K562 (cell line): Measurements from ENCODE around the gene FKBP15. TPM values are rescaled to one million over a fixed set of nuclear protein-coding genes. Genes with fewer than 3 reads are reported as not detected.

Source experiments
- ATAC-seq: fragments of 200-7000 bp; cut with Tn5 transposase; 3 replicates; pipeline ENCODE4 v1.9.1; 2020; ENCODE audit warnings: moderate library complexity
- BruUV-seq: library from RNA; stranded (reverse); fragments of 400-500 nt; replicated peaks from 2 replicates; lab custom pipeline; 2021; lab: Mats Ljungman, UMichigan
- CTCF ChIA-PET: fragments of 300-600 bp; formaldehyde crosslinking; extraction: SDS; loops from one replicate; lab custom pipeline; 2021; ENCODE audit warnings: low intra/inter-chr PET ratio; lab: Yijun Ruan, JAX
- POLR2A ChIA-PET: fragments of 300-600, 350-650 bp; sonication (Branson Sonifier 250); formaldehyde crosslinking; extraction: SDS; loops from one replicate; lab custom pipeline; 2021; ENCODE audit warnings: antibody characterized with exemption, inconsistent platforms; lab: Yijun Ruan, JAX
- DNase-seq, 4 experiments: peaks; one replicate each; pipeline versions ENCODE4 v3.0.0 to v3.0.0-alpha.2; 2011 to 2018; ENCODE audit warnings: low spot score in 3 of 4, mixed read lengths in 3 of 4; ENCODE audit errors: extremely low read depth in 1 of 4
- FAIRE-seq: peaks from 2 replicates; lab custom pipeline; 2011; peaks lifted over from hg19 to GRCh38; lab: Jason Lieb, UNC
- H2AFZ ChIP-seq: 2 replicates; pipeline ENCODE4 v1.6.0; 2011; ENCODE audit warnings: low read depth, low read length, control low read depth, inconsistent platforms
- H3K27ac ChIP-seq: fragments of 200-600 bp; 3 replicates; pipeline ENCODE4 v1.8.0; 2011; ENCODE audit warnings: low read depth, mild to moderate bottlenecking, control low read depth, inconsistent platforms, low read length, moderate library complexity, mixed read lengths; ENCODE audit errors: extremely low read depth
- H3K27me3 ChIP-seq, 2 experiments: fragments of 300-600 bp in 1 of 2; 2 replicates in 1 of 2; 3 replicates in 1 of 2; pipeline versions ENCODE4 v1.6.0 to v1.8.0; 2011; ENCODE audit warnings: inconsistent platforms in 2 of 2, low read length in 2 of 2, mild to moderate bottlenecking in 1 of 2, mixed read lengths in 1 of 2, moderate library complexity in 1 of 2; ENCODE audit not compliant: control insufficient read depth in 2 of 2, insufficient read depth in 2 of 2
- H3K36me3 ChIP-seq: fragments of 300-600 bp; 3 replicates; pipeline ENCODE4 v1.8.0; 2011; ENCODE audit warnings: mild to moderate bottlenecking, low read length, inconsistent platforms; ENCODE audit not compliant: control insufficient read depth, insufficient read depth
- H3K4me1 ChIP-seq, 2 experiments: fragments of 200-600 bp in 1 of 2; replicated peaks in 1 of 2; 2 replicates in 1 of 2; 3 replicates in 1 of 2; pipeline versions ENCODE4 v1.5.1 to v1.8.0; 2011; ENCODE audit warnings: inconsistent platforms in 2 of 2, low read length in 2 of 2, mild to moderate bottlenecking in 1 of 2, mixed read lengths in 1 of 2, moderate library complexity in 1 of 2; ENCODE audit not compliant: control insufficient read depth in 2 of 2, insufficient read depth in 2 of 2
- H3K4me2 ChIP-seq: 2 replicates; pipeline ENCODE4 v1.6.1; 2011; ENCODE audit warnings: low read length, control low read depth, inconsistent platforms, mixed read lengths; ENCODE audit not compliant: insufficient read depth
- H3K4me3 ChIP-seq: fragments of 200-600 bp; sonication (generic), shearing (Covaris generic); 2 replicates; pipeline ENCODE4 v1.5.1; 2016; ENCODE audit warnings: control low read depth, inconsistent platforms
- H3K79me2 ChIP-seq: fragments of 200-600 bp; 3 replicates; pipeline ENCODE4 v1.8.0; 2011; ENCODE audit warnings: low read length, inconsistent platforms; ENCODE audit not compliant: control insufficient read depth, insufficient read depth
- H3K9ac ChIP-seq, 2 experiments: 2 replicates each; pipeline versions ENCODE4 v1.6.0 to v1.6.1; 2011; ENCODE audit warnings: low read depth in 2 of 2, low read length in 2 of 2, control low read depth in 1 of 2, inconsistent platforms in 1 of 2, mild to moderate bottlenecking in 1 of 2, mixed read lengths in 1 of 2; ENCODE audit not compliant: insufficient read depth in 1 of 2
- H3K9me1 ChIP-seq: one replicate; pipeline ENCODE4 v1.6.0; 2011; ENCODE audit warnings: inconsistent platforms, mild to moderate bottlenecking, low read length, moderate library complexity; ENCODE audit not compliant: control insufficient read depth, insufficient read depth
- H3K9me3 ChIP-seq: replicated peaks from 2 replicates; pipeline ENCODE4 v1.5.1; 2011; ENCODE audit warnings: low read depth, low read length, inconsistent platforms; ENCODE audit not compliant: control insufficient read depth, insufficient read depth
- H4K20me1 ChIP-seq: replicated peaks from 2 replicates; pipeline ENCODE4 v1.6.1; 2011; ENCODE audit warnings: low read length, inconsistent platforms, mixed read lengths; ENCODE audit not compliant: control insufficient read depth, insufficient read depth
- CREM ChIP-seq: IDR thresholded peaks from 2 replicates; pipeline ENCODE4 v1.6.1; 2014; ENCODE audit warnings: antibody characterized with exemption, low read depth
- EP300 ChIP-seq: IDR thresholded peaks from 2 replicates; pipeline ENCODE4 v1.6.1; 2012; ENCODE audit warnings: low read length, improper control_type of control experiment
- JUND ChIP-seq, 2 experiments: IDR thresholded peaks; 2 replicates in 1 of 2; 3 replicates in 1 of 2; pipeline ENCODE4 v1.6.1; 2011; ENCODE audit warnings: borderline replicate concordance in 2 of 2, low read depth in 2 of 2, low read length in 2 of 2, improper control_type of control experiment in 1 of 2, missing biosample characterization in 1 of 2, missing genetic modification characterization in 1 of 2, missing genetic modification reagents in 1 of 2
- NCOA2 ChIP-seq, 2 experiments: fragments of 450-650 bp; IDR thresholded peaks; 2 replicates each; pipeline ENCODE4 v1.6.1; 2018; ENCODE audit warnings: mild to moderate bottlenecking in 2 of 2, moderate library complexity in 1 of 2; ENCODE audit not compliant: partially characterized antibody in 2 of 2
- POLR2B ChIP-seq: fragments of 450-650 bp; IDR thresholded peaks from 2 replicates; pipeline ENCODE4 v1.6.1; 2018; ENCODE audit warnings: low read depth; ENCODE audit not compliant: partially characterized antibody
- SMAD4 ChIP-seq: fragments of 250-450 bp; sonication (Bioruptor Pico); conservative IDR thresholded peaks from 2 replicates; pipeline ENCODE4 v1.8.0; 2021; ENCODE audit warnings: inconsistent platforms, mild to moderate bottlenecking, moderate library complexity
- TBP ChIP-seq: optimal IDR thresholded peaks from 2 replicates; pipeline ENCODE3; 2011; ENCODE audit warnings: low read depth, low read length, improper control_type of control experiment
- WGBS: fragments of 100-300 bp; shearing (Covaris generic); methylation state at CpG from one replicate; pipeline ENCODE4 v1.1.6; 2016; ENCODE audit warnings: low coverage, mixed read lengths; ENCODE audit not compliant: insufficient coverage; ENCODE audit errors: missing lambda C conversion rate; 5-methylcytosine and 5-hydroxymethylcytosine counted together
- in situ Hi-C: fragments of 300-500 bp; cut with MboI; formaldehyde crosslinking; loops from 4 replicates; pipeline ENCODE4 v1.15.0; 2018; ENCODE audit warnings: inconsistent platforms, mixed read lengths
- intact Hi-C: fragments of 100-400 bp; cut with micrococcal nuclease; formaldehyde crosslinking; loops from 2 replicates; pipeline ENCODE4 v1.14.2; 2022
- polyA plus RNA-seq, 8 experiments: library from polyadenylated mRNA; depleted of rRNA in 4 of 8; stranded (reverse) in 5 of 8; unstranded in 3 of 8; fragments of >200 nt; fragmentation: Nextera tagmentation in 2 of 8; fragmentation: Illumina TruSeq in 1 of 8; extraction: Ambion mirVana in 2 of 8; extraction: Trizol in 1 of 8; gene quantifications; 2 replicates each; pipeline versions ENCODE4 v1.2.1 to v1.2.3, GENCODE V29; 2011 to 2014; ENCODE audit warnings: inconsistent platforms in 1 of 8, missing spikeins in 1 of 8
- total RNA-seq, 7 experiments: library from RNA; depleted of rRNA in 6 of 7; stranded (reverse); fragments of >200 nt in 6 of 7; fragmentation: Illumina TruSeq in 2 of 7; extraction: Trizol in 2 of 7; gene quantifications; 2 replicates each; pipeline versions ENCODE4 v1.2.1 to v1.2.3, GENCODE V29; 2011 to 2021; ENCODE audit warnings: low replicate concordance in 1 of 7
- TF ChIP-seq, protein P1 (sequence below), 2 experiments: fragments of 450-650 bp in 1 of 2; sonication (generic) in 1 of 2; formaldehyde crosslinking in 1 of 2; IDR thresholded peaks; 2 replicates each; pipeline versions ENCODE4 v1.7.1 to v1.9.0; 2016 to 2022; ENCODE audit warnings: inconsistent platforms in 1 of 2, mild to moderate bottlenecking in 1 of 2, missing genetic modification reagents in 1 of 2
- TF ChIP-seq, protein P2 (sequence below): sonication (generic); IDR thresholded peaks from 2 replicates; pipeline ENCODE4 v1.6.1; 2016
- TF ChIP-seq, protein P3 (sequence below): fragments of 250-450 bp; sonication (Bioruptor Pico); IDR thresholded peaks from 2 replicates; pipeline ENCODE4 v1.6.1; 2021; ENCODE audit warnings: mild to moderate bottlenecking

FKBP15 gene
- total and polyA plus RNA-seq, 9 of the 15 experiments (the other 6 are each of a cell fraction or from before 2014, with no cell fraction given) = 8.7 to 38.0 (median 18.9) TPM

DNA sequence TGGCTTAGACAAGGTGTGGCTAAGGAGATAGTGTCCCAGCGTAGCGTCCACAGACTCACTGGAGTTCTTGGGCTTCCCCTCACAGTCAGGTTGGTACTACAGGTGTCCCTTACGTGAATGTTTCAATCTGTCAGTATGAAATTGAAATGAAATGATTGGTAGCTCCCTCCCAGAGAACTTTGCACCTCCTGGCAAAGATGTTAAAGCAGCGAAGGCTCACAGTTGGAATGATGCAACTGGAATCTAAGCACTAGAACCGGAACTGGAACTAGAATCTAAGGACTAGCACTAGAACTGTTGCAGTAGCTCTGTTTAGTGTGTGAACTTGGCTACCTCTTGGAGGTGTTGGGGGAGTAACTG lies 1.4 kb upstream of the FKBP15 start:
- peak overlapping the region; percentile 76 for H3K4me3 ChIP-seq
- peaks cover 25% of the 10 kb centered on the region; the same call in 1 of the 3 replicates for H3K36me3 ChIP-seq
- ATAC-seq (peak; percentile 29), FAIRE-seq (peak; percentile 73), DNase-seq (peak in 2 of 4 experiments; percentile 77 to 78)
- H3K79me2 ChIP-seq = peaks cover 72% of the 10 kb centered on the region
- H3K9ac ChIP-seq = peak overlapping the region; percentile 79 to 91; a peak in 3 of 4 replicates
- H3K9me3 ChIP-seq = no peaks in the 10 kb centered on the region
- in situ Hi-C loops (no loop called here), intact Hi-C loops (no loop called here)
- peak overlapping the region; percentile 69; the same call in 1 of the 3 replicates for H3K27ac ChIP-seq
- WGBS = 2% methylated on average over 5 of the region's 5 CpGs
- H3K27me3 ChIP-seq = no peaks in the 10 kb centered on the region
- 0 out of 2 replicates have a peak, but pooled peaks cover 2% of the 10 kb centered on the region for H4K20me1 ChIP-seq
- no TSS peak for BruUV-seq
- no peak overlapping the region for H2AFZ ChIP-seq
- CTCF ChIA-PET = no interaction called here
- H3K9me1 ChIP-seq = no peaks in the 10 kb centered on the region
- H3K4me2 ChIP-seq = peak overlapping the region; percentile 95
- POLR2A ChIA-PET = interaction anchor here (0.6 to 2.9 kb wide), 9 partner anchors 10 to 844 kb away, joined by 3 to 23 read pairs (median 5); partner anchors contain the start of genes CDC26 and PRPF4
- H3K4me1 ChIP-seq = peaks cover 6 to 24% of the 10 kb centered on the region in 2 experiments; a peak in 3 of 5 replicates
- TF ChIP-seq NCOA2 (IDR thresholded peaks at IDR 0.05; ENCODE audit: partially characterized antibody in 2 of 2) (no peak), CREM (no peak), POLR2B (peak; percentile 31), TBP (peak; percentile 8), SMAD4 (CRISPR knock-in tag) (0 out of 2 replicates have a peak, but pooled peaks have one; percentile 36), EP300 (peak; percentile 37; the same call in 1 of the 2 replicates), JUND (IDR thresholded peaks at IDR 0.05; ENCODE audit: borderline replicate concordance, low read depth, low read length) (peak; percentile 53; the same call in 1 of the 2 replicates), JUND (tag; IDR thresholded peaks at IDR 0.05; ENCODE audit: borderline replicate concordance, low read depth, low read length) (no peak)
- TF ChIP-seq, protein P1, sequence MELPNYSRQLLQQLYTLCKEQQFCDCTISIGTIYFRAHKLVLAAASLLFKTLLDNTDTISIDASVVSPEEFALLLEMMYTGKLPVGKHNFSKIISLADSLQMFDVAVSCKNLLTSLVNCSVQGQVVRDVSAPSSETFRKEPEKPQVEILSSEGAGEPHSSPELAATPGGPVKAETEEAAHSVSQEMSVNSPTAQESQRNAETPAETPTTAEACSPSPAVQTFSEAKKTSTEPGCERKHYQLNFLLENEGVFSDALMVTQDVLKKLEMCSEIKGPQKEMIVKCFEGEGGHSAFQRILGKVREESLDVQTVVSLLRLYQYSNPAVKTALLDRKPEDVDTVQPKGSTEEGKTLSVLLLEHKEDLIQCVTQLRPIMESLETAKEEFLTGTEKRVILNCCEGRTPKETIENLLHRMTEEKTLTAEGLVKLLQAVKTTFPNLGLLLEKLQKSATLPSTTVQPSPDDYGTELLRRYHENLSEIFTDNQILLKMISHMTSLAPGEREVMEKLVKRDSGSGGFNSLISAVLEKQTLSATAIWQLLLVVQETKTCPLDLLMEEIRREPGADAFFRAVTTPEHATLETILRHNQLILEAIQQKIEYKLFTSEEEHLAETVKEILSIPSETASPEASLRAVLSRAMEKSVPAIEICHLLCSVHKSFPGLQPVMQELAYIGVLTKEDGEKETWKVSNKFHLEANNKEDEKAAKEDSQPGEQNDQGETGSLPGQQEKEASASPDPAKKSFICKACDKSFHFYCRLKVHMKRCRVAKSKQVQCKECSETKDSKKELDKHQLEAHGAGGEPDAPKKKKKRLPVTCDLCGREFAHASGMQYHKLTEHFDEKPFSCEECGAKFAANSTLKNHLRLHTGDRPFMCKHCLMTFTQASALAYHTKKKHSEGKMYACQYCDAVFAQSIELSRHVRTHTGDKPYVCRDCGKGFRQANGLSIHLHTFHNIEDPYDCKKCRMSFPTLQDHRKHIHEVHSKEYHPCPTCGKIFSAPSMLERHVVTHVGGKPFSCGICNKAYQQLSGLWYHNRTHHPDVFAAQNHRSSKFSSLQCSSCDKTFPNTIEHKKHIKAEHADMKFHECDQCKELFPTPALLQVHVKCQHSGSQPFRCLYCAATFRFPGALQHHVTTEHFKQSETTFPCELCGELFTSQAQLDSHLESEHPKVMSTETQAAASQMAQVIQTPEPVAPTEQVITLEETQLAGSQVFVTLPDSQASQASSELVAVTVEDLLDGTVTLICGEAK (IDR thresholded peaks at IDR 0.05) = 0 out of 2 replicates have a peak, but pooled peaks have one; percentile 24
- TF ChIP-seq, protein P1 (CRISPR knock-in tag; IDR thresholded peaks at IDR 0.05) = no peak
- TF ChIP-seq, protein P2, sequence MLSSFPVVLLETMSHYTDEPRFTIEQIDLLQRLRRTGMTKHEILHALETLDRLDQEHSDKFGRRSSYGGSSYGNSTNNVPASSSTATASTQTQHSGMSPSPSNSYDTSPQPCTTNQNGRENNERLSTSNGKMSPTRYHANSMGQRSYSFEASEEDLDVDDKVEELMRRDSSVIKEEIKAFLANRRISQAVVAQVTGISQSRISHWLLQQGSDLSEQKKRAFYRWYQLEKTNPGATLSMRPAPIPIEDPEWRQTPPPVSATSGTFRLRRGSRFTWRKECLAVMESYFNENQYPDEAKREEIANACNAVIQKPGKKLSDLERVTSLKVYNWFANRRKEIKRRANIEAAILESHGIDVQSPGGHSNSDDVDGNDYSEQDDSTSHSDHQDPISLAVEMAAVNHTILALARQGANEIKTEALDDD = peak; percentile 72; the same call in 1 of the 2 replicates
- TF ChIP-seq, protein P3, sequence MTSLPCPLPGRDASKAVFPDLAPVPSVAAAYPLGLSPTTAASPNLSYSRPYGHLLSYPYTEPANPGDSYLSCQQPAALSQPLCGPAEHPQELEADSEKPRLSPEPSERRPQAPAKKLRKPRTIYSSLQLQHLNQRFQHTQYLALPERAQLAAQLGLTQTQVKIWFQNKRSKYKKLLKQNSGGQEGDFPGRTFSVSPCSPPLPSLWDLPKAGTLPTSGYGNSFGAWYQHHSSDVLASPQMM (CRISPR knock-in tag) = no peak
